ENCODE data around the gene LRRC34.

LRRC34 gene, protein sequence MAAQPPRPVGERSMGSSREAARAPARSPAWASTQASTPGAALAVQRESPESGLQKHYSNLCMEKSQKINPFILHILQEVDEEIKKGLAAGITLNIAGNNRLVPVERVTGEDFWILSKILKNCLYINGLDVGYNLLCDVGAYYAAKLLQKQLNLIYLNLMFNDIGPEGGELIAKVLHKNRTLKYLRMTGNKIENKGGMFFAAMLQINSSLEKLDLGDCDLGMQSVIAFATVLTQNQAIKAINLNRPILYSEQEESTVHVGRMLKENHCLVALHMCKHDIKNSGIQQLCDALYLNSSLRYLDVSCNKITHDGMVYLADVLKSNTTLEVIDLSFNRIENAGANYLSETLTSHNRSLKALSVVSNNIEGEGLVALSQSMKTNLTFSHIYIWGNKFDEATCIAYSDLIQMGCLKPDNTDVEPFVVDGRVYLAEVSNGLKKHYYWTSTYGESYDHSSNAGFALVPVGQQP

GRCh38 chr3:169812332-169813235 is at the start of gene LRRC34, which contains the start of gene LRRIQ4:
LRRC34 (minus strand) TSS chr3:169812904; CDS start chr3:169812548, 356 bp downstream.
LRRIQ4 (plus strand) TSS chr3:169812870; CDS start chr3:169821922, 9,052 bp downstream.
- Histone ChIP-seq H3K4me1 (ENCODE audit: control insufficient read depth, low read length) (peaks cover 46% of the 10 kb centered on the region), H3K9me2 (replicated peaks; ENCODE audit: control insufficient read depth, low read length) (no peaks in the 10 kb centered on the region), H3K79me2 (ENCODE audit: control insufficient read depth, low read length) (peaks cover 22% of the 10 kb centered on the region), H3F3A (ENCODE audit: control insufficient read depth, insufficient read depth) (peaks cover 16% of the 10 kb centered on the region), H4K20me1 (ENCODE audit: control insufficient read depth, insufficient read depth, low read depth, low read length) (no peaks in the 10 kb centered on the region), H3K9me3 (ENCODE audit: control insufficient read depth, insufficient read depth, low read length) (peaks cover 10% of the 10 kb centered on the region; the same call in 1 of the 2 replicates), H3K4me3 (ENCODE audit: low read length) (peak within 1 kb of the TSS; percentile 73), H3K27ac (ENCODE audit: low read depth, low read length) (peak within 1 kb of the TSS; percentile 53), H3K4me2 (ENCODE audit: low read length) (peak within 1 kb of the TSS; percentile 98), H3K27me3 (ENCODE audit: control insufficient read depth, low read length) (no peaks in the 10 kb centered on the region), H3K36me3 (ENCODE audit: control insufficient read depth, low read length) (no peaks in the 10 kb centered on the region; the same call in 1 of the 2 replicates)
- TF ChIP-seq EZH2phosphoT487 (IDR thresholded peaks at IDR 0.05; ENCODE audit: borderline replicate concordance, low read length), result no peak
- no peak for TF ChIP-seq CTCF (IDR thresholded peaks at IDR 0.05; ENCODE audit: low read depth, low read length, poor library complexity, severe bottlenecking)

DNA sequence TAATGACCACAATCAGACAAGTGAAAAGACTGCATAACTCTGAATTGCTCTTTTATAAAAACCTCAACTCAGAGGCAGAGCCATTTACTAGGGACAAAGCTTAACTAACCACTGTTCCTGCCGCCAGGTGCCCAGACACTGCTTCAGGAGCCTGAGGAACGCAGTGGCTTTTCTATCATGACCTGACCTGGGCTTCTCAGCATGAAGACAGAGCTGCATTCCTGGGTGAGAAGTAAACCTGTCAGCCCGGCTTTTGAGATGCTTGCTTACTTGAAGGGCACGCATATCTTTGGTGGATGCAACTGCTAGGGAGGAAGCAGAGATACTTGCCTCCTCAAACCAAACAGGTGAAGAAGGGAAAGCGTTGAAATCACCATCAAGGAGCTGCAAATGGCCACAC is 49.2 kb upstream of the LRRC34 start:
- Histone ChIP-seq H3K27ac (ENCODE audit: low read depth, low read length) (no peak overlapping the region), H3K4me3 (ENCODE audit: low read length) (no peak overlapping the region), H3K36me3 (ENCODE audit: control insufficient read depth, low read length) (no peaks in the 10 kb centered on the region), H3K9me2 (replicated peaks; ENCODE audit: control insufficient read depth, low read length) (no peaks in the 10 kb centered on the region), H3K79me2 (ENCODE audit: control insufficient read depth, low read length) (no peaks in the 10 kb centered on the region), H4K20me1 (ENCODE audit: control insufficient read depth, insufficient read depth, low read depth, low read length) (no peaks in the 10 kb centered on the region), H3K27me3 (ENCODE audit: control insufficient read depth, low read length) (no peaks in the 10 kb centered on the region), H3F3A (ENCODE audit: control insufficient read depth, insufficient read depth) (no peaks in the 10 kb centered on the region), H3K9me3 (ENCODE audit: control insufficient read depth, insufficient read depth, low read length) (no peaks in the 10 kb centered on the region), H3K4me2 (ENCODE audit: low read length) (no peak overlapping the region), H3K4me1 (ENCODE audit: control insufficient read depth, low read length) (peaks cover 37% of the 10 kb centered on the region)
- TF ChIP-seq EZH2phosphoT487 (IDR thresholded peaks at IDR 0.05; ENCODE audit: borderline replicate concordance, low read length) (no peak), CTCF (IDR thresholded peaks at IDR 0.05; ENCODE audit: low read depth, low read length, poor library complexity, severe bottlenecking) (no peak)

- peaks cover 8% of the 10 kb centered on the region for H3K4me1 ChIP-seq (ENCODE audit: control insufficient read depth, low read length)
- H3K4me2 ChIP-seq (ENCODE audit: low read length), result no peak overlapping the region
- no peak overlapping the region for H3K27ac ChIP-seq (ENCODE audit: low read depth, low read length)
- TF ChIP-seq CTCF (IDR thresholded peaks at IDR 0.05; ENCODE audit: low read depth, low read length, poor library complexity, severe bottlenecking) (no peak), EZH2phosphoT487 (IDR thresholded peaks at IDR 0.05; ENCODE audit: borderline replicate concordance, low read length) (no peak)
- no peaks in the 10 kb centered on the region for H3K27me3 ChIP-seq (ENCODE audit: control insufficient read depth, low read length)
- no peaks in the 10 kb centered on the region; the same call in 1 of the 2 replicates for H3F3A ChIP-seq (ENCODE audit: control insufficient read depth, insufficient read depth)
- H3K9me2 ChIP-seq (replicated peaks; ENCODE audit: control insufficient read depth, low read length), result no peaks in the 10 kb centered on the region
- no peaks in the 10 kb centered on the region for H3K36me3 ChIP-seq (ENCODE audit: control insufficient read depth, low read length)
- no peaks in the 10 kb centered on the region for H4K20me1 ChIP-seq (ENCODE audit: control insufficient read depth, insufficient read depth, low read depth, low read length)
- H3K4me3 ChIP-seq (ENCODE audit: low read length), result no peak overlapping the region
- H3K79me2 ChIP-seq (ENCODE audit: control insufficient read depth, low read length), result no peaks in the 10 kb centered on the region
- H3K9me3 ChIP-seq (ENCODE audit: control insufficient read depth, insufficient read depth, low read length), result no peaks in the 10 kb centered on the region
Measured at GRCh38 chr3:169857811-169858210, 45.1 kb upstream of the LRRC34 start.

All from DOHH2 (cell line).